GM18858 (cell line): ENCODE data around the gene WASF2.

Source experiments
- ATAC-seq: cut with Tn5 transposase; IDR thresholded peaks from one replicate; pipeline ENCODE4 v1.9.1; 2021; ENCODE audit not compliant: unreplicated experiment

WASF2 gene

GRCh38 chr1:27522432-27523336 lies 32.7 kb upstream of the WASF2 start:
- no peak for ATAC-seq

GRCh38 chr1:27521861-27522431 lies 32.0 kb upstream of the WASF2 start:
- ATAC-seq: no peak

- ATAC-seq: no peak
Observed at GRCh38 chr1:27521336-27521831, 31.4 kb upstream of the WASF2 start.

DNA sequence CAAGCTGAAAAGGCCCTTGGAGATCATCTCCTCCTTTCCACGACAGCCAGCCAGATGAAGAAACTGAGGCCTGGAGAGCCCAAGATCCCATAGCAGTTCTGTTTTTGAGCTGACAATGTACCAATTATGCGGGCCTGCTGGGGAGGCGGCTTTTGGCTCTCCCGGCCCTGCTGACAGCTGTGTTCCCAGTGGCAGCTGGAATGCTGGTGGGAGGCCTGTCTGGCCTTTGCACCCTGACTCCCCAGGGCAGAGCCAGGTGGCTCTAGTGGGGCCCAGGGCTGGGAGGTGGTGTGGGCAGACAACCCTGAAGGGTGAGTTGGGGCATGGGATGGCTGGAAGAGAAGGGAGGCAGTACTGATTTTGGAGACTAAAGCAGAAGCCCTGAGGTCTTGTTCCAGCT lies 30.7 kb upstream of the WASF2 start:
- ATAC-seq: no peak

DNA sequence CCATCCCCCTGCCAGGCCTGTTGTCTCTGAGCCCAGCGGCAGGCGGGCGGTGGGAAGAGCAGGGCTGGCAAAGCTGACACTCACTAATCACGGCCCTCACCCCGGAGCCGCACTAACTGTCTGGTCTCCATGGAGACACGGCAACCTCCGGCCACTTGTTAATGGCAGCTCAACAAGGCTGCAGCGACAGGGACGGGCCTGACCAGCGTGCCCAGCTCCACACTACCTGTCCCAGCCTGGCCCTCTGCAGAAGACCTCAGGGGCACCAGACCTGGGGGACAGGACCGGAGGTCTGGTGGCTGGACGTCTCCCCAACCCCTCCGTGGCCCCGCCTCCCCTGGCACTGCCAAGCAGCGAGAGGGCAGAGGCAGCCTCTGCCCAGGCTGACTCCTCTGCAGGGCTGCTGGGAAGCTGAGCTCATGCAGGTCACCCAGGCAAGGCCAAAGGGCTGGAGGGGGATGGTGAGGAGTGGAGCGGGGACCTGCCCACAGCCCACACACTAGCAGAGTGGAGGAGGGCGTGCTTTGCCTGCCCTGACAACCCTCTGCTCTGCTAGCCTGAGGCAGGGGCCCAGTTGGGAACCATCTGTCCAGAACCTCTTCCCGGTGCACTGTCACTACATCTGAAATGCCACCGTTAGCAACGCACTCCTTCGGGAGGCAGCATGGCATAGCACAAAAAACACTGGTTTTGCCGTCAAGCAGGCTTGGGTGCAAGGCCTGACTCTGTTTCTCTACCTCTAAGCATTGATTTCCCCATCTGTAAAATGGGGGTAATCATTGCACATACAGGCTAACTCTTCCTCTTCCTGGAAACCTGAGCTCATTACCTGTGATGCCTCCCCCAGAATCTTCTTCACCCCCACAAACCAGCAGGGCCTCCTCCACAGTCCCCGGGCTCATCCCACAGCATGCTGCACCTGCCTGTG lies 29.6 kb upstream of the WASF2 start:
- no peak for ATAC-seq

DNA sequence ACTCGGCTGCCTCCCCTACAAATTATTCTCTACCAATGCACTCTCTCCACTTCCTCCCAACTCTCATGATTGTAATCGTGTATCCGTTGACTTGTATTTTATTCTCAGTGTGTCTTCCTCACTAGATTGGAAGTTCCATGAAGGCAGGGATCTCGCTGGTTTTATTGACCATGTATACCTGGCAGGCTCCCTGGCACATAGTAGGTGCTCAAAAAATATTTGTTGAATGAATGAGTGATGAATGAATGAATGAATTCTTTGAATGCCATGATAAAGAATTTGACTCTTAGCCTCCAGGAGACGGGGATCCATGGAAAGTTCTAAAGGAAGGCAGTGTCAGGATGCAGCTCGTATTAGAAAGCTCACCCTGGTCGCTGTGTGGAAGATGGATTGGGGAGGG lies 28.8 kb upstream of the WASF2 start:
- ATAC-seq: no peak

- no peak for ATAC-seq
Observed at GRCh38 chr1:27517907-27518718, 28.1 kb upstream of the WASF2 start.

GRCh38 chr1:27517301-27517700 lies 27.3 kb upstream of the WASF2 start:
- ATAC-seq: no peak

DNA sequence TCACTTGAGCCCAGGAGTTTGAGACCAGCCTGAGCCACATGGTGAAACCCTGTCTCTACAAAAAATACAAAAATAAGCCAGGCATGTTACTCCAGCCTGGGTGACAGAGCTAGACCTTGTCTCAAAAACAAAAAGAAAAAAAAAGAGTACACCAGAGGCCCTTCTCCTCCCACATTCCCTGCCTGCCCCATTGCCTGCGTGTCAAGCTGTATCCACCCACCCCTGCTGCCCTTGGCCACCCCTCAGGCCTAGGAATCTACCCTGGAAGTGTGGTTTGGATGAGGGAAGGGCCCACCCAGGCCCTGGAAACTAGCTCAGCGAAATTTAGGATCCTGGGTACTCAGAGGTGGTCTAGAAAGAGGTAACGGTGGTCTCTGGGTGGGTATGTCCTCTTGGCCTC lies 25.7 kb upstream of the WASF2 start:
- ATAC-seq: no peak

DNA sequence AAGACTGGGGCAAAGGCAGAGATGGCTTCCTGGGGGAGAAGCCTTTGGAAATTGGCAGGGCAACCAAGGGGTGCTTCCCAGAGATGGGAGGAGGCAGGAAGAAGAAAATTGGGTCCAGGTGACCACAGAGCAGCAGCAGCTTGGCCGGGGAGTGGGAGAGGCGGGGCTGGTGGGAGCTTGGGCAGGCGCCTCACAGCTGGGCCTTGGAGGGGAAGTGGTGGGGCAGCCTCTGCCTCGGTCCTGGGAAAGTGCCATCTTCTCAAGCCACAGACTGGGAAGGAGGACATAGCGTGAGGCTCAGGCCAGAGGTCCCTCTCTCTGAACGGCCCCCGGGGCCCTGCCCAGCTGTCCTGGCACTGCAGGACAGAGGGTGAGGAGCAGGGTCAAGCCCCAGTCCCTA lies 24.0 kb upstream of the WASF2 start:
- no peak for ATAC-seq

DNA sequence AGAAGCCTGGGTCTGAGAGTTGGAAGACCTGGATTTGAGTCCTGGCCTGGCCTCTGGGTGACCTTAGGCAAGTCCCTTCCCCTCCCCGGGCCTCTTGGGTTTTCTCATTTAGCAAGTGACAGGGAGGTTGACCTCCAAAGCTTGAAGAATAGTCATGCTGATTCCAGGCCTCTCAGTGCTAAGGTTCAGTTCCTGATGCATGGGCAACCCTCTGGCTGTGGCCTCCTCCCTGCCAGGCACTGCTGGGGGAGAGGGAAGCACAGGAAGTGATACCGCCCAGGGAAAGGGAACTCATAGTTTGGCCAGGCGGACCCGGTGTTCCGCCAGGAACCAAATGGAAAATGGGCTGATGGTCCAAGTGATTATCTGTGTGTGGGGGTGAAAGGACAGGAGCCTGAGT lies 23.6 kb upstream of the WASF2 start:
- no peak for ATAC-seq

GRCh38 chr1:27509127-27510080 lies 19.4 kb upstream of the WASF2 start:
- ATAC-seq: no peak

DNA sequence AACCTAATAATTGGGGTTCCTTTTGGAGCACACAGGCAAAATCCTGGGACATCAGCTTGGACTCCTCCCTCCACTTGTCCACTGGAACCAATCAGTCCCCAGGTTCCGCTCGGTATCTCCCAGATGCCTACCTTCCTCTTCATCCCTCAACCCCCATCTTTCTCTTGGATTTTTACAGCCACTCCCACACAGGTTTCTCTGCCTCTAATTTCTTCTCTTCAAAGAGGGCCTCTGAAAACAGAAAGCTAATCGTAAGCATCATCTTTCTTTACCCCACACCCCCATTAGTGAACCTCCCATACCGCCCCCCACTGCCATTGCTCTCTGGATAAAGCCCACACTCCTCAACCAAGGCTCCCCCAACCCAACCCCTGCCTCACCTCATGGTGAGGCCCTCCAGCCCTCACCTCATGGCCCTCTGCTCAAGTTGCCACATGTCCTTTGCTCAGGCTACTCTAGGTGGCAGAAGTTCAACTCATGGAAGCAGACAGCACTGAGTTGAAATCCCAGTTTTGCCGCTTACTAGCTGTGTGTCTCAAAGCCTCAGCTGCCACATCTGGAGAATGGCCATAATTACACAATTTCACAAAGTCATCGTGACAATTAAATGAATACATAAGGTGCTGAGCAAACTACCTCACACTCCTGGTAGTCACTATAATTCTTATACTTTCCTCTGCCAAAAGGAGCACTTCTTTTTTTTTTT lies 18.1 kb upstream of the WASF2 start:
- ATAC-seq: no peak

GRCh38 chr1:27506703-27507102 lies 16.7 kb upstream of the WASF2 start:
- ATAC-seq: no peak

GRCh38 chr1:27505420-27505680 lies 15.4 kb upstream of the WASF2 start:
- ATAC-seq: no peak

- no peak for ATAC-seq
Observed at GRCh38 chr1:27504588-27505419, 14.8 kb upstream of the WASF2 start.

DNA sequence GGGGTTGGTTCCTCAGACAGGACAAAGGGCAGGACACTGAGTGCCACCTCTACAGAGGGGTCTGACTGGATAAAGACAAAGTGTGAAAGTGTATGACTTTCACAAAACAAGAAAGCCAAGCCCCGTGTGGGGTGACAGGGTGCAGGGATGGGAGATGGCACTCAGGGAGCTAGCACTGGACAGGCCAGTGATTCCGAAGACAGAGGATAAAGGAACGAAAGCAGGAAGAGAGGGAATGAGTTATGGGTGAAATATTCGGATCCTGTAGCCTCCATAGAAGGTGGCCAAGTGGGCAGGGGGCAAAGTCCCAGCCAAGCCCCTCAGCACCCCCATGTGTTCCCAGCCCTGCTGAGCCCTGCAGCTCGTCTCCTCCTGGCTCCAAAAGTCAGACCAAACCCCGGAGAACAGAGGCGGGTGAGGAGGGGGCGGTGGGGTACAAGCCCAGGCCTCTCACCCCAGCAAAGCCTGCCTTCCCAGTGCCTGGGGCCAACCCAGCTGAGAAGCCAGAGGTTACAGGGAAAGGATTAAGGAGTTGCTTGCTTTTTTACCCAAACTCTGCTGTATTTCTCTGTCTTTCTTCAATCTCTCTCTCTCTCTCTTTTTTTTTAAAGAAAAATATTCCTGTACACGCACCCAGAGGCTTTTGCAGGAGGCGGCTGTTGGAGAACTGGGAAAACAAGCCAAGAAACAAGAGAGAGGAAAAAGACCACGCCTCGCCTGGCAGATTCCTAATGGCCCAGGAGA lies 14.0 kb upstream of the WASF2 start:
- ATAC-seq: no peak

DNA sequence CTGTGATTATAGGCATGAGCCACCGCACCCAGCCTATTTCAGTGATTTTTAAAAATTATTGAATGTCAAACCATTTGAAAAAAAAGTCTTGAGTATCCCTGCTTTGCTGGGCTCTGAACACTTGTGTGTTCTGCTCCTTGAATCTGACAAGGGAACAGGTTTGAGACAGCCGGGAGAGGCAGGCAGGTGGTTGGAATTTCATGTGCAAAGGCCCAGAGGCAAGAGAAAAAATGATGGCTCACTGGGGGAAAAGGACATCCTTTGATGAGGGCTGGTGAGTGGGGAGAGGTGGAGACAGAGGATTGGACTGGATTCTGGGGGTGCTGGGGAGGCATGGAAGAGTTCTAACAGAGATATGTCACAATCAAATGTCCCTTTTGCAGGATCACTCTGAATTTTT lies 13.1 kb upstream of the WASF2 start:
- ATAC-seq: no peak
